Fibroblast of lung (primary cell): ENCODE data around the gene CYTH1.

Experiments used
- CTCF ChIP-seq, 2 donors: IDR thresholded peaks in 1 of 2; conservative IDR thresholded peaks in 1 of 2; 1 replicate in 1 of 2; 2 replicates in 1 of 2; pipeline ENCODE4 v1.5.1; 2011 to 2012; ENCODE audit warnings: low read length in 2 of 2, control low read depth in 1 of 2, inconsistent platforms in 1 of 2, low read depth in 1 of 2, mild to moderate bottlenecking in 1 of 2
- EZH2 ChIP-seq: IDR thresholded peaks from 2 replicates; pipeline ENCODE4 v1.5.1; 2012; ENCODE audit warnings: low read length, control low read depth, mild to moderate bottlenecking; ENCODE audit errors: missing control alignments

DNA sequence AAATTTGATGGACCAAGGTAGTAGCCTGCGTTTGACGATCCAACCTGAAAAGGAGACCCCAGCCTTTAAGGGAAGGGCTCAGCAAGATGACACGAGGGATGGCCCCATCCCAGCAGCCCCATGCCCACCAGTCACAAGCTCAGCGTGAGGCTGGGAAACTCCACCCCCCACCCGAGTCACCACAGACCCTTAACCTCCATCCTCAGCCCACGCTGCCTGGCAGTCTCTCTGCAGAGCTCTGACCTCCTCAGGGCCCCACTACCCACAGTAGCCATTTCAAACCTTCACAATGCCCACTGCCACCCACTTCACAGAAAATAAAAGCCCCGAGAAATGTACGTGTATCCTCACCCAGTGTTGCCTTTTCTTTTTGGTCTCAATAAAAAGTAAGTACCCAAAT is 39.9 kb upstream of the CYTH1 start:
- TF ChIP-seq CTCF (conservative IDR thresholded peaks at IDR 0.05 in 1 of 2, IDR thresholded peaks at IDR 0.05 in 1 of 2; ENCODE audit: low read depth in 1 of 2, low read length in 2 of 2) (no peak), EZH2 (no peak)
